Activated T-helper 17 cell treated with anti-CD3 and anti-CD28 coated beads, Interleukin-2, amount 50 U/mL, for 72 hours (primary cell): ENCODE data around the gene COL1A1. TPM values are rescaled to one million over a fixed set of nuclear protein-coding genes. Genes with fewer than 3 reads are reported as not detected.
A peak's percentile ranks its signal among the peaks of the same experiment; 100 is the strongest.

Experiments
- ATAC-seq: fragments of 150-1000 bp; cut with Tn5 transposase; replicated peaks from 2 replicates; pipeline ENCODE4 v1.10.0; 2021; ENCODE audit warnings: mild to moderate bottlenecking, moderate library complexity
- H3K27ac Mint-ChIP-seq: one replicate; pipeline ENCODE4 v1.8.0; 2022; ENCODE audit warnings: mixed read lengths
- H3K27me3 Mint-ChIP-seq: one replicate; pipeline ENCODE4 v1.8.0; 2022; ENCODE audit warnings: mixed read lengths
- H3K36me3 Mint-ChIP-seq: one replicate; pipeline ENCODE4 v1.8.0; 2022; ENCODE audit warnings: low read depth, mild to moderate bottlenecking, mixed read lengths
- H3K4me1 Mint-ChIP-seq: one replicate; pipeline ENCODE4 v1.8.0; 2022; ENCODE audit warnings: mixed read lengths
- H3K4me3 Mint-ChIP-seq: one replicate; pipeline ENCODE4 v1.8.0; 2022; ENCODE audit warnings: mild to moderate bottlenecking, mixed read lengths
- H3K9me3 Mint-ChIP-seq: one replicate; pipeline ENCODE4 v1.8.0; 2022; ENCODE audit warnings: mixed read lengths
- total RNA-seq, 2 donors: library from RNA; stranded (reverse); gene quantifications; one replicate each; pipeline ENCODE4 v1.2.3, GENCODE V29; 2022

Gene COL1A1
- total RNA-seq, 2 donors from 2014 or later: 0.37 to 1.9 TPM

DNA sequence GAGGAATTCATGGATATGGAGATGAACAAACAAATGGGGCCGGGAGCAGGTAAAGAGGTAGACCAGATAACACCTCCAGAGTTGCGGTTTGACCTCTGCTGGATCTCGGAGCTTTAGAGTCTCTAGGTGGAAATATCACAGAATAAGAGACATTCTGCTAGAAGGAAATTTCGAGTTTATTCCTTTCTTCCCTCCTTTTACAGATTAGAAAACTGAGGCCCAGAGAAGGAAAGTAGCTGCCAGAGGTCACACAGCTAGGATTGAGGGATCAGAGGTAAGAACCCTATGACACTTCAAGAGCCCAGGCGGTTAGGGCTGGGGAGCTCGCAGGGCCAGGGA, 7.7 kb upstream of the COL1A1 start:
- peaks cover 10% of the 10 kb centered on the region for H3K4me1 Mint-ChIP-seq
- no peak overlapping the region for H3K4me3 Mint-ChIP-seq
- H3K27ac Mint-ChIP-seq: no peak overlapping the region
- H3K9me3 Mint-ChIP-seq: no peaks in the 10 kb centered on the region
- H3K27me3 Mint-ChIP-seq: peaks cover 58% of the 10 kb centered on the region
- H3K36me3 Mint-ChIP-seq: no peaks in the 10 kb centered on the region
- ATAC-seq: no peak

GRCh38 chr17:50208611-50209061, 7.2 kb upstream of the COL1A1 start:
- no peak for ATAC-seq
- Mint-ChIP-seq H3K27ac (no peak overlapping the region), H3K9me3 (no peaks in the 10 kb centered on the region), H3K4me1 (peaks cover 10% of the 10 kb centered on the region), H3K27me3 (peaks cover 61% of the 10 kb centered on the region), H3K36me3 (no peaks in the 10 kb centered on the region), H3K4me3 (no peak overlapping the region)

- Mint-ChIP-seq H3K9me3 (no peaks in the 10 kb centered on the region), H3K27ac (no peak overlapping the region), H3K4me3 (no peak overlapping the region), H3K4me1 (peaks cover 6% of the 10 kb centered on the region), H3K27me3 (peaks cover 63% of the 10 kb centered on the region), H3K36me3 (no peaks in the 10 kb centered on the region)
- ATAC-seq: no peak
These were observed 6.5 kb upstream of the COL1A1 start for GRCh38 chr17:50207792-50208567.

DNA sequence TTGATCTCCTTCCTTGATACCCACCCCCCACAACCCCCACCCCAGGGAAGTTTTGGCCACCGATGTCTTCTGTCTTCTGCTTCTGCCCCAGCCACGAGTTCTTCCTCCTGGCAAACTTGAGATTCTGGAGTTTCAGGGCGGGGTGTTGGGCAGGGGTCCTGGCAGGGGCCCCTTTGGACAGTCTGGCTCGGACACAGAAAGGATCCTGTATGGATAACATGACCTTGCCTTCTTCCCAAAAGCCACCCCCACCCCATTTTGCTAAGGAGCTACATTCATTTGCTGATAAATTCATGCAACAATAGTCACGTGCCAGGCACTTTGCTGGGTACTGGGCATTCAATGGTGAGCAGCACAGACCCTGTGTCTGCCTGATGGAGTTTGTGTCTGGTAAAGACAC, 5.9 kb upstream of the COL1A1 start:
- H3K27ac Mint-ChIP-seq: no peak overlapping the region
- H3K4me3 Mint-ChIP-seq: no peak overlapping the region
- H3K27me3 Mint-ChIP-seq: peaks cover 67% of the 10 kb centered on the region
- ATAC-seq: no peak
- no peaks in the 10 kb centered on the region for H3K9me3 Mint-ChIP-seq
- no peaks in the 10 kb centered on the region for H3K36me3 Mint-ChIP-seq
- peaks cover 2% of the 10 kb centered on the region for H3K4me1 Mint-ChIP-seq

DNA sequence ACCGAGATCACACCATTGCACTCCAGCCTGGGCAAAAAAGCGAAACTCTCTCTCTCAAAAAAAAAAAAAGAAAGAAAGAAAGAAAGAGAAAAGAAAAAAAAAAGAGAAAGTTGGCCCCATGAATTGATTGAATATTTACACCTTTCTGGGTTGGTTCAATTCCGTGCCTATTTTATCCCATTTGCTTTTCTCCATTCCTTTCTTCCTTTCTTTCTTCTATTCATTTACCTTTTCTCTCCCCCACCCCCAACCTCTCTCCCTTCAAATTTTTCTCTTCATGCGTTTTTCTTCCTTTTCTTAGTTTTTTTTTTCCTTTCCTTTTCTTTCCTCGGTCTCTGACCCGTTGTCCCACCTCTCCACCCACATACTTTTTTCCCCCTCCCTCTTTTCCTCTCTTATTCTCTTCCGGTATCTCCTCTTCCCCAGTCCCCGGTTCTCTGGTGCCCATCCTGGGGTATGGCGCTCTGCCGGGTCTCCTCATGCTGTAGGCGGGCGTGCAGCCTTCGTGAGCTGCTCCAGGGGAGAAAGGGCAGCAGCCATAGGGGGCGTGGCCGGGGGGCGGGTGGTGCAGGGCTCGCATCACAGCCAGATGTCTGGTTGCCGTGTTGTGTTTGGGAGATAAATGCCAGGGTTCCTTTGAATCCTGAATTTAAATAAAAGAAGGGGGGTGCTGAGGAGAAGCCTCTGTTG, 5.3 kb upstream of the COL1A1 start:
- Mint-ChIP-seq H3K27ac (no peak overlapping the region), H3K27me3 (peaks cover 69% of the 10 kb centered on the region), H3K4me1 (no peaks in the 10 kb centered on the region), H3K4me3 (no peak overlapping the region), H3K9me3 (no peaks in the 10 kb centered on the region), H3K36me3 (no peaks in the 10 kb centered on the region)
- ATAC-seq: no peak

DNA sequence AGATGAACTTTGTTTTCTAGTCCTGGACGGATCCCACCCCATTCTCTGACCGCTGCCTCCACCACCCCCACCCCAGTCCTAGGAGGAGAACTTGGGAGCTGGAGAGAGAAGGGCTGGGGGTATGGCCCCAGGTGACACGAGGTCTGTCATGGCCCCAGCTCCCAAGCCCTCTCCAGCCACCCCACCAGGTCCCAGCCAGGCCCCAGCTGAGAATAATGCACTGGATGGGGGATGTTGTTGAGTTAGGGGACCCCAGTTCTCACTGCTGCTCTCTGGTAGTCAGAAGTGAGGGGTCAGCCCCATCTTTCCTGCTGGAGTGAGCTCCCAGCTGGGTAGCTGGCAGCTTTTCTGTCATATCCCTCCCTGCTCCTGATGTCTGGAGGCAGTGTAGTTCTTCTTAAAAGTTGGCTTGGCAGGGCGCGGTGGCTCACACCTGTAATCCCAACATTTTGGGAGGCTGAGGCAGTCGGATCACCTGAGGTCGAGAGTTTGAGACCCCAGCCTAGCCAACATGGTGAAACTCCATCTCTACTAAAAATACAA, 4.6 kb upstream of the COL1A1 start:
- Mint-ChIP-seq H3K27ac (no peak overlapping the region), H3K27me3 (peaks cover 66% of the 10 kb centered on the region), H3K4me1 (peaks cover 3% of the 10 kb centered on the region), H3K4me3 (no peak overlapping the region), H3K36me3 (no peaks in the 10 kb centered on the region), H3K9me3 (no peaks in the 10 kb centered on the region)
- ATAC-seq: no peak

GRCh38 chr17:50205111-50205962, 3.9 kb upstream of the COL1A1 start:
- H3K4me3 Mint-ChIP-seq: no peak overlapping the region
- ATAC-seq: no peak

DNA sequence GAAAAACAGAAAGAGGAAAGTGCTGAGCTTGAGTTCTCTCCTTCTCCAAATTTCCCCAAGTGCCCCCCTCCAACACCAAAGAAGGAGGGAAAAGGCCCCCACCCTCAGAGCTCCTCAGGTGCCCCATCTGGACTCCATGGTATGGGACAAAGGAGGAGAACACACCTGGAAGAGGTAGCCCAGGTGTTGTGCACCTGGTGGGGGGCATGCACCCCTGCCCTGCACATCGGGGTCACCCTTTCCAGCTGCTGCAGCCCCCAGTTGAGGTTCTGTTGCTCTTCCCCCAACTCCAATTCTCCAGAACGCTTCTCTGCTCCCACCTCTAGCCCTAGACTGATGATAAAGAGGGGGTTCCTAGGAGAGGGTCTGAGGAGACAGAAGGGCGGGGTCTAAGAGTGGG, 3.0 kb upstream of the COL1A1 start:
- H3K27ac Mint-ChIP-seq: no peak overlapping the region
- no peaks in the 10 kb centered on the region for H3K36me3 Mint-ChIP-seq
- no peak overlapping the region for H3K4me3 Mint-ChIP-seq
- H3K27me3 Mint-ChIP-seq: peaks cover 69% of the 10 kb centered on the region
- peaks cover 7% of the 10 kb centered on the region for H3K4me1 Mint-ChIP-seq
- no peak for ATAC-seq
- no peaks in the 10 kb centered on the region for H3K9me3 Mint-ChIP-seq

More at GRCh38 chr17:50205111-50205962, 3.9 kb upstream of the COL1A1 start:
- Mint-ChIP-seq H3K27me3 (peaks cover 69% of the 10 kb centered on the region), H3K4me1 (peaks cover 7% of the 10 kb centered on the region), H3K36me3 (no peaks in the 10 kb centered on the region), H3K27ac (no peak overlapping the region), H3K9me3 (no peaks in the 10 kb centered on the region)

DNA sequence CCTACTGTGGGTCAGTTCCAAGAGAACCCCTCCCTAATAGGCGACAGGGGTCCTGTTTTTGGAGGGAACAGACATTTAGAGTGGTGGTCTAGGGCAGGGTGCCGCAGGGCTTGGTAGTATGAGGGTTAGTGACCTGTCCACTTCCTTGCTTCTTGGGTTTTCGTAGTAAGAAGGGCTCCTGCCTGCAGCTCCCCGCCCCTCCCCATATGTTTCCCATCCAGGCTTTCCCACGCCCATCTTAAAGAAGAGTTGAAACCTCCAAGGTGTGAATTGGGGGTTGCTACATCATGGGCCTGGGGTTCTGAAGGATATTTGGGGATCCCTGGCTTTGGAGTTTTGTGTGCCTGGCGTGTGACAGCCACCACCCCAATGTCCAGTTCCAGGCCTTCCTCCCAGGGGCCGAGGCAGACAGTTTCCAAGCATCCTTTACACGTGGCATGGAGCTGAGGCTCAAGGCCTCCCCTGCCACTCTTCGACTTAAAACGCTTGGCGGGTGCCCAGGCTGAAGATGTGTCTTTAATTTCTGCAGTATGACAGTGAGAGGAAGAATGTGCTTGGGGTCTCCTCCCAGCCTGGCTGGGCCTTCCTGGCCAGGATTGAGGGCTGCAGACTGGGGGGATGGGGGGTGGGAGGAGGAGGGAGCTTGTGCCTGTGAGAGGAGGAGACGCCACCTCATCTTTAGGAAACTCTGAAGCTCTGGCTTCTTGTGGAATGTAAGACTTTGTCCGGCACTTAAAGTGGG, 2.3 kb upstream of the COL1A1 start:
- Mint-ChIP-seq H3K9me3 (no peaks in the 10 kb centered on the region), H3K4me3 (no peak overlapping the region), H3K27ac (no peak overlapping the region), H3K36me3 (no peaks in the 10 kb centered on the region), H3K4me1 (peaks cover 7% of the 10 kb centered on the region), H3K27me3 (peaks cover 64% of the 10 kb centered on the region)
- no peak for ATAC-seq

GRCh38 chr17:50203086-50203485, 1.7 kb upstream of the COL1A1 start:
- Mint-ChIP-seq H3K36me3 (no peaks in the 10 kb centered on the region), H3K4me1 (peaks cover 7% of the 10 kb centered on the region), H3K27ac (no peak overlapping the region), H3K27me3 (peaks cover 61% of the 10 kb centered on the region), H3K9me3 (no peaks in the 10 kb centered on the region), H3K4me3 (no peak overlapping the region)
- ATAC-seq: no peak

GRCh38 chr17:50200457-50201275, 765 bp downstream of the COL1A1 start:
- no peaks in the 10 kb centered on the region for H3K36me3 Mint-ChIP-seq
- no peaks in the 10 kb centered on the region for H3K9me3 Mint-ChIP-seq
- peak overlapping the region; percentile 77 for H3K4me3 Mint-ChIP-seq
- H3K27me3 Mint-ChIP-seq: peaks cover 41% of the 10 kb centered on the region
- ATAC-seq: peak; percentile 85
- H3K27ac Mint-ChIP-seq: peak overlapping the region; percentile 75
- H3K4me1 Mint-ChIP-seq: peaks cover 7% of the 10 kb centered on the region

- Mint-ChIP-seq H3K27ac (no peak overlapping the region), H3K4me3 (peak overlapping the region; percentile 77), H3K27me3 (peaks cover 33% of the 10 kb centered on the region), H3K4me1 (peaks cover 7% of the 10 kb centered on the region), H3K9me3 (no peaks in the 10 kb centered on the region), H3K36me3 (no peaks in the 10 kb centered on the region)
- peak; percentile 72 for ATAC-seq
These were observed 1.5 kb downstream of the COL1A1 start for GRCh38 chr17:50199803-50200456.
